Epithelial cell of proximal tubule (primary cell): Measurements from ENCODE around the gene WT1. TPM values are rescaled to one million over a fixed set of nuclear protein-coding genes. Genes with fewer than 3 reads are reported as not detected.

ENCODE experiments used
- DNase-seq: peaks from one replicate; pipeline ENCODE4 v3.0.0-alpha.2; 2011; ENCODE audit warnings: low read depth
- H3K4me3 ChIP-seq: 2 replicates; pipeline ENCODE4 v1.5.1; 2011; ENCODE audit warnings: low read depth, mild to moderate bottlenecking, low read length
- CTCF ChIP-seq: conservative IDR thresholded peaks from 2 replicates; pipeline ENCODE4 v1.5.1; 2012; ENCODE audit warnings: low read depth, mild to moderate bottlenecking, low read length
- total RNA-seq: library from RNA; depleted of rRNA; stranded (reverse); fragments of >200 nt; gene quantifications from 2 replicates; pipeline ENCODE4 v1.2.3, GENCODE V29; 2015

WT1 gene
- total RNA-seq, 1 donor from 2014 or later: 10.6 TPM

- DNase-seq: no peak
- H3K4me3 ChIP-seq: no peak overlapping the region
- TF ChIP-seq CTCF: no peak
These were observed 17.5 kb downstream of the WT1 start for GRCh38 chr11:32417806-32418205.

GRCh38 chr11:32416301-32416700, 19.0 kb downstream of the WT1 start:
- H3K4me3 ChIP-seq: no peak overlapping the region
- TF ChIP-seq CTCF: no peak
- no peak for DNase-seq

- H3K4me3 ChIP-seq: no peak overlapping the region
- DNase-seq: no peak
- TF ChIP-seq CTCF: no peak
These were observed 20.4 kb downstream of the WT1 start for GRCh38 chr11:32414925-32415324.

GRCh38 chr11:32411942-32412615, 23.3 kb downstream of the WT1 start:
- no peak for DNase-seq
- TF ChIP-seq CTCF: no peak
- no peak overlapping the region for H3K4me3 ChIP-seq

GRCh38 chr11:32405592-32405991, 29.7 kb downstream of the WT1 start:
- no peak for DNase-seq
- H3K4me3 ChIP-seq: no peak overlapping the region
- no peak for TF ChIP-seq CTCF

- DNase-seq: no peak
- H3K4me3 ChIP-seq: no peak overlapping the region
- TF ChIP-seq CTCF: no peak
These were observed 32.5 kb downstream of the WT1 start for GRCh38 chr11:32402836-32403235.

- no peak for DNase-seq
- H3K4me3 ChIP-seq: no peak overlapping the region
- TF ChIP-seq CTCF: no peak
These were observed 34.5 kb downstream of the WT1 start for GRCh38 chr11:32400670-32401369.
